ENCODE results near the gene ENO1. TPM values are rescaled to one million over a fixed set of nuclear protein-coding genes. Genes with fewer than 3 reads are reported as not detected.

Gene ENO1
- total and polyA plus RNA-seq, 10 of the 15 experiments (the other 5 are each of a cell fraction or from before 2014, with no cell fraction given): 1,850 to 4,219 (median 2,331) TPM

DNA sequence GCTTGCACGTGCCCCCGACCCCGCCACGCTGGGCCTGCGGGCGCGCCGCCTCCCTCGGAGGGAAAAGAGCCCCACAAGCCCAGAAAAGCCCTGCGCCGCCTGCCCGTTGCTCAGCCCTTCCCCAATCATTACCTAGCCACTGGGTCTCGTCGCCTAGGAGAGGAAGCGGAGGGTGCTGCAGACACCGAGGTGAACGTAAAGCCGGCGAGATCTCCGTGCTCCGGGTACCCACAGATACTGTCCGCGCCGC lies at the start of gene ENO1 (continued):
- no peak; the same call in 1 of the 2 replicates for TF ChIP-seq FOXM1 (IDR thresholded peaks at IDR 0.05; ENCODE audit: low read depth, low read length)
- no peak for TF ChIP-seq SMC3 (IDR thresholded peaks at IDR 0.05; ENCODE audit: borderline replicate concordance, low read length)
- peak; percentile 96 for TF ChIP-seq TAF1 (IDR thresholded peaks at IDR 0.05; ENCODE audit: borderline replicate concordance, low read depth, low read length)
- no peak for TF ChIP-seq NR2C1 (IDR thresholded peaks at IDR 0.05)
- TF ChIP-seq, protein P1, sequence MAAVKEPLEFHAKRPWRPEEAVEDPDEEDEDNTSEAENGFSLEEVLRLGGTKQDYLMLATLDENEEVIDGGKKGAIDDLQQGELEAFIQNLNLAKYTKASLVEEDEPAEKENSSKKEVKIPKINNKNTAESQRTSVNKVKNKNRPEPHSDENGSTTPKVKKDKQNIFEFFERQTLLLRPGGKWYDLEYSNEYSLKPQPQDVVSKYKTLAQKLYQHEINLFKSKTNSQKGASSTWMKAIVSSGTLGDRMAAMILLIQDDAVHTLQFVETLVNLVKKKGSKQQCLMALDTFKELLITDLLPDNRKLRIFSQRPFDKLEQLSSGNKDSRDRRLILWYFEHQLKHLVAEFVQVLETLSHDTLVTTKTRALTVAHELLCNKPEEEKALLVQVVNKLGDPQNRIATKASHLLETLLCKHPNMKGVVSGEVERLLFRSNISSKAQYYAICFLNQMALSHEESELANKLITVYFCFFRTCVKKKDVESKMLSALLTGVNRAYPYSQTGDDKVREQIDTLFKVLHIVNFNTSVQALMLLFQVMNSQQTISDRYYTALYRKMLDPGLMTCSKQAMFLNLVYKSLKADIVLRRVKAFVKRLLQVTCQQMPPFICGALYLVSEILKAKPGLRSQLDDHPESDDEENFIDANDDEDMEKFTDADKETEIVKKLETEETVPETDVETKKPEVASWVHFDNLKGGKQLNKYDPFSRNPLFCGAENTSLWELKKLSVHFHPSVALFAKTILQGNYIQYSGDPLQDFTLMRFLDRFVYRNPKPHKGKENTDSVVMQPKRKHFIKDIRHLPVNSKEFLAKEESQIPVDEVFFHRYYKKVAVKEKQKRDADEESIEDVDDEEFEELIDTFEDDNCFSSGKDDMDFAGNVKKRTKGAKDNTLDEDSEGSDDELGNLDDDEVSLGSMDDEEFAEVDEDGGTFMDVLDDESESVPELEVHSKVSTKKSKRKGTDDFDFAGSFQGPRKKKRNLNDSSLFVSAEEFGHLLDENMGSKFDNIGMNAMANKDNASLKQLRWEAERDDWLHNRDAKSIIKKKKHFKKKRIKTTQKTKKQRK (IDR thresholded peaks at IDR 0.05; ENCODE audit: low read depth, low read length): no peak
- TF ChIP-seq, protein P2, sequence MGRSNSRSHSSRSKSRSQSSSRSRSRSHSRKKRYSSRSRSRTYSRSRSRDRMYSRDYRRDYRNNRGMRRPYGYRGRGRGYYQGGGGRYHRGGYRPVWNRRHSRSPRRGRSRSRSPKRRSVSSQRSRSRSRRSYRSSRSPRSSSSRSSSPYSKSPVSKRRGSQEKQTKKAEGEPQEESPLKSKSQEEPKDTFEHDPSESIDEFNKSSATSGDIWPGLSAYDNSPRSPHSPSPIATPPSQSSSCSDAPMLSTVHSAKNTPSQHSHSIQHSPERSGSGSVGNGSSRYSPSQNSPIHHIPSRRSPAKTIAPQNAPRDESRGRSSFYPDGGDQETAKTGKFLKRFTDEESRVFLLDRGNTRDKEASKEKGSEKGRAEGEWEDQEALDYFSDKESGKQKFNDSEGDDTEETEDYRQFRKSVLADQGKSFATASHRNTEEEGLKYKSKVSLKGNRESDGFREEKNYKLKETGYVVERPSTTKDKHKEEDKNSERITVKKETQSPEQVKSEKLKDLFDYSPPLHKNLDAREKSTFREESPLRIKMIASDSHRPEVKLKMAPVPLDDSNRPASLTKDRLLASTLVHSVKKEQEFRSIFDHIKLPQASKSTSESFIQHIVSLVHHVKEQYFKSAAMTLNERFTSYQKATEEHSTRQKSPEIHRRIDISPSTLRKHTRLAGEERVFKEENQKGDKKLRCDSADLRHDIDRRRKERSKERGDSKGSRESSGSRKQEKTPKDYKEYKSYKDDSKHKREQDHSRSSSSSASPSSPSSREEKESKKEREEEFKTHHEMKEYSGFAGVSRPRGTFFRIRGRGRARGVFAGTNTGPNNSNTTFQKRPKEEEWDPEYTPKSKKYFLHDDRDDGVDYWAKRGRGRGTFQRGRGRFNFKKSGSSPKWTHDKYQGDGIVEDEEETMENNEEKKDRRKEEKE (IDR thresholded peaks at IDR 0.05): peak; percentile 48; the same call in 1 of the 2 replicates
- TF ChIP-seq SMAD5 (IDR thresholded peaks at IDR 0.05; ENCODE audit: low read depth): peak; percentile 95
- TF ChIP-seq BHLHE40 (IDR thresholded peaks at IDR 0.05; ENCODE audit: borderline replicate concordance in 1 of 2, low read depth in 2 of 2, low read length in 1 of 2): no peak
- TF ChIP-seq BACH1 (IDR thresholded peaks at IDR 0.05; ENCODE audit: borderline replicate concordance): peak; percentile 36
- peak; percentile 94 for TF ChIP-seq CBFB (IDR thresholded peaks at IDR 0.05; ENCODE audit: low read depth)
- peak; percentile 94 for TF ChIP-seq POU2F2 (IDR thresholded peaks at IDR 0.05; ENCODE audit: borderline replicate concordance, low read depth, low read length)
- peak; percentile 95 for TF ChIP-seq POLR2A (IDR thresholded peaks at IDR 0.05; ENCODE audit: low read depth, low read length)
- TF ChIP-seq, protein P3, sequence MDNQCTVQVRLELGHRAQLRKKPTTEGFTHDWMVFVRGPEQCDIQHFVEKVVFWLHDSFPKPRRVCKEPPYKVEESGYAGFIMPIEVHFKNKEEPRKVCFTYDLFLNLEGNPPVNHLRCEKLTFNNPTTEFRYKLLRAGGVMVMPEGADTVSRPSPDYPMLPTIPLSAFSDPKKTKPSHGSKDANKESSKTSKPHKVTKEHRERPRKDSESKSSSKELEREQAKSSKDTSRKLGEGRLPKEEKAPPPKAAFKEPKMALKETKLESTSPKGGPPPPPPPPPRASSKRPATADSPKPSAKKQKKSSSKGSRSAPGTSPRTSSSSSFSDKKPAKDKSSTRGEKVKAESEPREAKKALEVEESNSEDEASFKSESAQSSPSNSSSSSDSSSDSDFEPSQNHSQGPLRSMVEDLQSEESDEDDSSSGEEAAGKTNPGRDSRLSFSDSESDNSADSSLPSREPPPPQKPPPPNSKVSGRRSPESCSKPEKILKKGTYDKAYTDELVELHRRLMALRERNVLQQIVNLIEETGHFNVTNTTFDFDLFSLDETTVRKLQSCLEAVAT (IDR thresholded peaks at IDR 0.05): peak; percentile 52; the same call in 1 of the 2 replicates
- TF ChIP-seq, protein P4, sequence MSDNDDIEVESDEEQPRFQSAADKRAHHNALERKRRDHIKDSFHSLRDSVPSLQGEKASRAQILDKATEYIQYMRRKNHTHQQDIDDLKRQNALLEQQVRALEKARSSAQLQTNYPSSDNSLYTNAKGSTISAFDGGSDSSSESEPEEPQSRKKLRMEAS (IDR thresholded peaks at IDR 0.05; ENCODE audit: low read depth, low read length): no peak
- TF ChIP-seq NFIC (IDR thresholded peaks at IDR 0.05; ENCODE audit: low read depth, low read length): no peak
- peak; percentile 99 for TF ChIP-seq POLR2AphosphoS5 (IDR thresholded peaks at IDR 0.05; ENCODE audit: low read length)
- 0 out of 4 replicates have a peak, but pooled peaks of 1 of the 2 experiments have one; percentile 6 for TF ChIP-seq EP300 (IDR thresholded peaks at IDR 0.05; ENCODE audit: borderline replicate concordance in 1 of 2, control insufficient read depth in 1 of 2, low read depth in 2 of 2, low read length in 2 of 2)
- TF ChIP-seq KLF5 (IDR thresholded peaks at IDR 0.05; ENCODE audit: partially characterized antibody): no peak
- 0 out of 2 replicates have a peak, but pooled peaks have one; percentile 20 for TF ChIP-seq CHD1 (IDR thresholded peaks at IDR 0.05; ENCODE audit: low read depth, low read length)
- peak; percentile 33; the same call in 1 of the 2 replicates for TF ChIP-seq ZBED1 (IDR thresholded peaks at IDR 0.05; ENCODE audit: borderline replicate concordance)
- 0 out of 2 replicates have a peak, but pooled peaks have one; percentile 29 for TF ChIP-seq PAX5 (IDR thresholded peaks at IDR 0.05; ENCODE audit: borderline replicate concordance, low read depth, low read length)
- peak; percentile 88 for TF ChIP-seq TCF3 (IDR thresholded peaks at IDR 0.05; ENCODE audit: borderline replicate concordance, insufficient read depth, low read depth, low read length)
- TF ChIP-seq MXI1 (IDR thresholded peaks at IDR 0.05; ENCODE audit: low read depth, low read length): peak; percentile 68; the same call in 1 of the 2 replicates

All from GM12878 (cell line).